Esophagus muscularis mucosa (tissue), 4 donors: ENCODE data around the gene ARV1. TPM values are rescaled to one million over a fixed set of nuclear protein-coding genes. Genes with fewer than 3 reads are reported as not detected.

Source experiments
- DNase-seq: peaks from one replicate; pipeline ENCODE4 v3.0.0-alpha.2; 2017; ENCODE audit errors: extremely low spot score
- H3K27ac ChIP-seq, 4 donors: fragments of 200-600 bp; sonication (generic); replicated peaks in 1 of 4; 1 replicate in 3 of 4; 2 replicates in 1 of 4; pipeline ENCODE4 v1.5.1; 2016 to 2019; ENCODE audit warnings: mild to moderate bottlenecking in 1 of 4
- H3K27me3 ChIP-seq, 4 donors: fragments of 200-600 bp; sonication (generic); one replicate each; pipeline versions ENCODE4 v1.5.1 to v1.6.0; 2016 to 2019
- H3K36me3 ChIP-seq, 4 donors: fragments of 200-600 bp; sonication (generic); one replicate each; pipeline ENCODE4 v1.5.1; 2016 to 2019
- H3K4me1 ChIP-seq, 4 donors: fragments of 200-600 bp; sonication (generic); one replicate each; pipeline ENCODE4 v1.5.1; 2016 to 2019
- H3K4me3 ChIP-seq, 4 donors: fragments of 200-600 bp; sonication (generic); 1 replicate in 2 of 4; 2 replicates in 2 of 4; pipeline ENCODE4 v1.5.1; 2016 to 2019; ENCODE audit warnings: mild to moderate bottlenecking in 4 of 4, moderate library complexity in 1 of 4
- H3K9me3 ChIP-seq, 4 donors: fragments of 200-600 bp; sonication (generic); 1 replicate in 3 of 4; 2 replicates in 1 of 4; pipeline ENCODE4 v1.5.1; 2016 to 2019
- EP300 ChIP-seq: sonication (generic); formaldehyde crosslinking; IDR thresholded peaks from one replicate; pipeline ENCODE4 v1.6.1; 2017; ENCODE audit warnings: antibody characterized with exemption
- POLR2A ChIP-seq: fragments of 450-650 bp; IDR thresholded peaks from one replicate; pipeline ENCODE4 v1.6.1; 2017; ENCODE audit warnings: antibody characterized with exemption, moderate library complexity, mild to moderate bottlenecking, low read depth
- POLR2AphosphoS5 ChIP-seq, 2 donors: sonication (generic); formaldehyde crosslinking; IDR thresholded peaks; one replicate each; pipeline ENCODE4 v1.6.1; 2017; ENCODE audit warnings: antibody characterized with exemption in 2 of 2
- WGBS: methylation state at CpG from one replicate; pipeline ENCODE4 v1.1.5; 2018; 5-methylcytosine and 5-hydroxymethylcytosine counted together
- intact Hi-C: fragments of 100-400 bp; cut with DNase I; formaldehyde crosslinking; loops from one replicate; pipeline ENCODE4 v1.15.1; 2023
- total RNA-seq, 4 donors: library from RNA; depleted of rRNA; stranded (reverse); fragments of >200 nt; gene quantifications; one replicate each; pipeline versions ENCODE4 v1.1.0 to v1.2.1, GENCODE V29; 2016
- TF ChIP-seq, protein P1 (sequence below), 3 experiments: fragments of 200-600 bp in 2 of 3; fragments of 450-650 bp in 1 of 3; sonication (generic) in 2 of 3; IDR thresholded peaks; one replicate each; pipeline ENCODE4 v1.5.1; 2017 to 2019; ENCODE audit warnings: antibody characterized with exemption in 3 of 3, mild to moderate bottlenecking in 2 of 3, moderate library complexity in 1 of 3

The ARV1 gene
- total RNA-seq, 4 donors from 2014 or later, result 14.9 to 21.6 (median 18.8) TPM

DNA sequence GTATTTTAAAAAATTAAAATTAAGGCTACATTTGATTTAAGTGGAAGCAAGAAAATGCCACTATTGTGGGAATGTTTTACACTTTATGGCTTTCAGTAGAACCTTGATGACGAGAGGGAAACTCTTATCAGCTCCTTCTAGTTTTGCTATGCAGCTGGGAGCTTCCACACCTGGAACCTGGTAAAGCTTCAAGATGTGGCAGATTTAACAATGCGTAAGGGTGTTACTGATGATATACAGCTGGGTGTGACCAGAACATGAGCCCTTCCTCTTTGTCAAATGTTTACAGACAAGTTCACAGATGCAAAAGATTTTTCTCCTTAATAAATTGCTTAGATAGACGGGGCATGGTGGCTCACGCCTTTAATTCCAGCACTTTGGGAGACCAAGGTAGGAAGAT lies 20.5 kb upstream of the ARV1 start:
- no peaks in the 10 kb centered on the region for H3K27me3 ChIP-seq
- no peaks in the 10 kb centered on the region for H3K9me3 ChIP-seq
- 87% methylated on average over 4 of the region's 4 CpGs for WGBS
- H3K4me1 ChIP-seq, result no peaks in the 10 kb centered on the region
- peaks cover 7 to 45% (median 19%) of the 10 kb centered on the region in 4 donors for H3K36me3 ChIP-seq
- intact Hi-C loops, result no loop called here
- H3K27ac ChIP-seq, result no peak overlapping the region
- TF ChIP-seq, protein P1, sequence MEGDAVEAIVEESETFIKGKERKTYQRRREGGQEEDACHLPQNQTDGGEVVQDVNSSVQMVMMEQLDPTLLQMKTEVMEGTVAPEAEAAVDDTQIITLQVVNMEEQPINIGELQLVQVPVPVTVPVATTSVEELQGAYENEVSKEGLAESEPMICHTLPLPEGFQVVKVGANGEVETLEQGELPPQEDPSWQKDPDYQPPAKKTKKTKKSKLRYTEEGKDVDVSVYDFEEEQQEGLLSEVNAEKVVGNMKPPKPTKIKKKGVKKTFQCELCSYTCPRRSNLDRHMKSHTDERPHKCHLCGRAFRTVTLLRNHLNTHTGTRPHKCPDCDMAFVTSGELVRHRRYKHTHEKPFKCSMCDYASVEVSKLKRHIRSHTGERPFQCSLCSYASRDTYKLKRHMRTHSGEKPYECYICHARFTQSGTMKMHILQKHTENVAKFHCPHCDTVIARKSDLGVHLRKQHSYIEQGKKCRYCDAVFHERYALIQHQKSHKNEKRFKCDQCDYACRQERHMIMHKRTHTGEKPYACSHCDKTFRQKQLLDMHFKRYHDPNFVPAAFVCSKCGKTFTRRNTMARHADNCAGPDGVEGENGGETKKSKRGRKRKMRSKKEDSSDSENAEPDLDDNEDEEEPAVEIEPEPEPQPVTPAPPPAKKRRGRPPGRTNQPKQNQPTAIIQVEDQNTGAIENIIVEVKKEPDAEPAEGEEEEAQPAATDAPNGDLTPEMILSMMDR (IDR thresholded peaks at IDR 0.05), result no peak
- TF ChIP-seq POLR2AphosphoS5 (IDR thresholded peaks at IDR 0.05) (no peak), EP300 (no peak), POLR2A (no peak)
- no peak overlapping the region for H3K4me3 ChIP-seq
- DNase-seq, result no peak

- Histone ChIP-seq H3K4me3 (no peak overlapping the region), H3K36me3 (peaks cover 0 to 8% (median 2%) of the 10 kb centered on the region in 4 donors), H3K27ac (no peak overlapping the region), H3K27me3 (no peaks in the 10 kb centered on the region), H3K9me3 (no peaks in the 10 kb centered on the region), H3K4me1 (no peaks in the 10 kb centered on the region)
- TF ChIP-seq POLR2AphosphoS5 (IDR thresholded peaks at IDR 0.05), result no peak
- no peak for TF ChIP-seq EP300
- TF ChIP-seq, protein P1 (IDR thresholded peaks at IDR 0.05), result no peak
- no peak for TF ChIP-seq POLR2A
- intact Hi-C loops, result no loop called here
- WGBS, result 44% methylated on average over 2 of the region's 2 CpGs
- no peak for DNase-seq
Measured at GRCh38 chr1:230964896-230965295, 14.0 kb upstream of the ARV1 start.

GRCh38 chr1:230965535-230965934 lies 13.4 kb upstream of the ARV1 start:
- Histone ChIP-seq H3K4me3 (no peak overlapping the region), H3K27ac (no peak overlapping the region), H3K9me3 (no peaks in the 10 kb centered on the region), H3K27me3 (no peaks in the 10 kb centered on the region), H3K36me3 (peaks cover 0 to 6% (median 4%) of the 10 kb centered on the region in 4 donors), H3K4me1 (no peaks in the 10 kb centered on the region)
- no peak for DNase-seq
- intact Hi-C loops, result no loop called here
- WGBS, result 88% methylated on average over 5 of the region's 5 CpGs
- TF ChIP-seq POLR2AphosphoS5 (IDR thresholded peaks at IDR 0.05) (no peak), POLR2A (no peak), EP300 (no peak)
- TF ChIP-seq, protein P1 (IDR thresholded peaks at IDR 0.05), result no peak

GRCh38 chr1:230966358-230966873 lies 12.5 kb upstream of the ARV1 start:
- DNase-seq, result no peak
- Histone ChIP-seq H3K4me3 (no peak overlapping the region), H3K4me1 (no peaks in the 10 kb centered on the region), H3K36me3 (peaks cover 0 to 6% (median 3%) of the 10 kb centered on the region in 4 donors), H3K27me3 (no peaks in the 10 kb centered on the region), H3K27ac (no peak overlapping the region), H3K9me3 (no peaks in the 10 kb centered on the region)
- intact Hi-C loops, result no loop called here
- WGBS, result 94% methylated on average over 5 of the region's 5 CpGs
- TF ChIP-seq POLR2AphosphoS5 (IDR thresholded peaks at IDR 0.05), result no peak
- no peak for TF ChIP-seq POLR2A
- no peak for TF ChIP-seq EP300
- TF ChIP-seq, protein P1 (IDR thresholded peaks at IDR 0.05), result no peak

DNA sequence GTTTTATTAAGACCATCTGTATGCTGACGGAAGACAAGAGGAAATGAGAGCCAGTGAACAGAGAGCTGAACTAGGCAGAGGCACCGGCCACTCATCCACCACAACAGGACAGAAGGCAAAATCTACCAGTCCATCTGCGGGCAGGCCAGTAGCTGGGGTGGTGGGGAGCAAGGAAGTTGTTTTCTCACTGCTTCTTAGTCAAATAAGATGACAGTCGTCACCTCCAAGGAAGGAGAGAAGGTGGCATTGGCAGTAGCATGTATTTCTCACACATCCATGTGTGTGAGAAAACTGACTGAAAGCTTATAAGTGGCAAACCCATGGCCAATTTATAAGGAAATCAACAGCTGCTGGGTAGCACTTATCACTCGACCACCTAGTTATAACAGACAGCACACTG lies 8.5 kb upstream of the ARV1 start:
- TF ChIP-seq EP300, result no peak
- TF ChIP-seq POLR2A, result no peak
- TF ChIP-seq, protein P1 (IDR thresholded peaks at IDR 0.05), result no peak
- TF ChIP-seq POLR2AphosphoS5 (IDR thresholded peaks at IDR 0.05), result no peak
- Histone ChIP-seq H3K27me3 (no peaks in the 10 kb centered on the region), H3K4me1 (no peaks in the 10 kb centered on the region), H3K27ac (no peak overlapping the region), H3K9me3 (no peaks in the 10 kb centered on the region), H3K36me3 (peaks cover 0 to 6% (median 3%) of the 10 kb centered on the region in 4 donors), H3K4me3 (no peak overlapping the region)
- no peak for DNase-seq
- intact Hi-C loops, result no loop called here
- WGBS, result 90% methylated on average over 5 of the region's 5 CpGs
